HepG2 (cell line): ENCODE data around the gene SLC34A3. TPM values are rescaled to one million over a fixed set of nuclear protein-coding genes. Genes with fewer than 3 reads are reported as not detected.

Source experiments
- ARNTL ChIP-seq: sonication (generic); formaldehyde crosslinking; IDR thresholded peaks from 2 replicates; pipeline ENCODE4 v1.4.0; 2020; ENCODE audit warnings: mild to moderate bottlenecking, missing genetic modification reagents
- BRCA1 ChIP-seq: sonication (generic); formaldehyde crosslinking; IDR thresholded peaks from 2 replicates; pipeline ENCODE4 v1.4.0; 2020; ENCODE audit warnings: missing genetic modification reagents
- CCAR2 ChIP-seq: fragments of 200-400 bp; formaldehyde crosslinking; optimal IDR thresholded peaks from 2 replicates; pipeline ENCODE3; 2018; ENCODE audit warnings: low read depth, mild to moderate bottlenecking, low read length, moderate library complexity
- CENPX ChIP-seq: sonication (generic); formaldehyde crosslinking; IDR thresholded peaks from 2 replicates; pipeline ENCODE4 v1.9.0; 2021; ENCODE audit warnings: mild to moderate bottlenecking, missing genetic modification reagents, moderate library complexity
- CHCHD3 ChIP-seq: sonication (generic); formaldehyde crosslinking; IDR thresholded peaks from 2 replicates; pipeline ENCODE4 v1.8.0; 2022; ENCODE audit warnings: mild to moderate bottlenecking, missing genetic modification reagents, moderate library complexity
- DR1 ChIP-seq: sonication (generic); formaldehyde crosslinking; IDR thresholded peaks from 2 replicates; pipeline ENCODE4 v1.8.0; 2021; ENCODE audit warnings: mild to moderate bottlenecking, missing genetic modification reagents, inconsistent platforms
- KDM2A ChIP-seq: sonication (generic); formaldehyde crosslinking; IDR thresholded peaks from 2 replicates; pipeline ENCODE4 v1.4.0; 2020; ENCODE audit warnings: low read depth, missing genetic modification reagents, borderline replicate concordance
- MAFG ChIP-seq: sonication (generic); formaldehyde crosslinking; IDR thresholded peaks from 2 replicates; pipeline ENCODE4 v1.5.1; 2020; ENCODE audit warnings: mild to moderate bottlenecking, missing genetic modification reagents
- NFE2 ChIP-seq: sonication (generic); formaldehyde crosslinking; IDR thresholded peaks from 2 replicates; pipeline ENCODE4 v1.4.0; 2020; ENCODE audit warnings: missing genetic modification reagents
- NR1H2 ChIP-seq: sonication (generic); formaldehyde crosslinking; IDR thresholded peaks from 2 replicates; pipeline ENCODE4 v1.8.1; 2022; ENCODE audit warnings: low read depth, missing genetic modification reagents, borderline replicate concordance
- PCBP2 ChIP-seq: fragments of 200-400 bp; formaldehyde crosslinking; optimal IDR thresholded peaks from 2 replicates; pipeline ENCODE3; 2018; ENCODE audit warnings: low read length, low read depth; ENCODE audit not compliant: poor library complexity, severe bottlenecking
- POLR2G ChIP-seq: fragments of 200-400 bp; formaldehyde crosslinking; IDR thresholded peaks from 2 replicates; pipeline ENCODE4 v1.6.1; 2018; ENCODE audit warnings: mild to moderate bottlenecking, low read depth, low read length, moderate library complexity
- SNAI1 ChIP-seq: sonication (generic); formaldehyde crosslinking; IDR thresholded peaks from 2 replicates; pipeline ENCODE4 v1.5.0; 2020; ENCODE audit warnings: mild to moderate bottlenecking, missing genetic modification reagents, borderline replicate concordance
- TEF ChIP-seq: sonication (generic); formaldehyde crosslinking; IDR thresholded peaks from 2 replicates; pipeline ENCODE4 v1.5.0; 2020; ENCODE audit warnings: missing genetic modification reagents
- ZBTB7A ChIP-seq: sonication (generic); formaldehyde crosslinking; IDR thresholded peaks from 2 replicates; pipeline ENCODE4 v1.8.0; 2022; ENCODE audit warnings: mild to moderate bottlenecking, missing genetic modification reagents
- ZFP36L2 ChIP-seq: sonication (generic); formaldehyde crosslinking; IDR thresholded peaks from 2 replicates; pipeline ENCODE4 v1.4.0; 2020; ENCODE audit warnings: missing genetic modification reagents
- ZNF20 ChIP-seq: sonication (generic); formaldehyde crosslinking; IDR thresholded peaks from 2 replicates; pipeline ENCODE4 v1.4.0; 2020; ENCODE audit warnings: mild to moderate bottlenecking, moderate library complexity, missing genetic modification reagents
- ZNF280D ChIP-seq: sonication (generic); formaldehyde crosslinking; IDR thresholded peaks from 2 replicates; pipeline ENCODE4 v1.5.1; 2020; ENCODE audit warnings: mild to moderate bottlenecking, missing genetic modification reagents
- ZNF282 ChIP-seq: fragments of 450-650 bp; IDR thresholded peaks from 2 replicates; pipeline ENCODE4 v1.6.1; 2018; ENCODE audit not compliant: partially characterized antibody
- ZNF460 ChIP-seq: sonication (generic); formaldehyde crosslinking; IDR thresholded peaks from 2 replicates; pipeline ENCODE4 v1.5.1; 2020; ENCODE audit warnings: missing genetic modification reagents, mild to moderate bottlenecking, borderline replicate concordance
- ZNF468 ChIP-seq: sonication (generic); formaldehyde crosslinking; IDR thresholded peaks from 2 replicates; pipeline ENCODE4 v1.8.0; 2022; ENCODE audit warnings: mild to moderate bottlenecking, moderate library complexity, missing genetic modification reagents
- ZNF563 ChIP-seq: sonication (generic); formaldehyde crosslinking; IDR thresholded peaks from 2 replicates; pipeline ENCODE4 v1.8.0; 2022; ENCODE audit warnings: mild to moderate bottlenecking, moderate library complexity, missing genetic modification reagents
- ZNF577 ChIP-seq: sonication (generic); formaldehyde crosslinking; IDR thresholded peaks from 2 replicates; pipeline ENCODE4 v1.4.0; 2020; ENCODE audit warnings: mild to moderate bottlenecking, low read depth, missing genetic modification reagents, borderline replicate concordance
- ZNF75D ChIP-seq: sonication (generic); formaldehyde crosslinking; IDR thresholded peaks from 2 replicates; pipeline ENCODE4 v1.8.1; 2023; ENCODE audit warnings: missing genetic modification reagents, mild to moderate bottlenecking, borderline replicate concordance
- ZSCAN20 ChIP-seq: sonication (generic); formaldehyde crosslinking; IDR thresholded peaks from 2 replicates; pipeline ENCODE4 v1.4.0; 2020; ENCODE audit warnings: missing genetic modification reagents, mild to moderate bottlenecking, borderline replicate concordance
- polyA plus RNA-seq, 8 experiments: library from polyadenylated mRNA; depleted of rRNA in 3 of 8; stranded (reverse) in 7 of 8; unstranded in 1 of 8; fragments of >200 nt; fragmentation: Illumina TruSeq in 4 of 8; extraction: Trizol in 4 of 8; gene quantifications; 2 replicates each; pipeline versions ENCODE4 v1.2.1 to v1.2.3, GENCODE V29; 2011 to 2016; ENCODE audit warnings: low read depth in 4 of 8, missing spikeins in 1 of 8, mixed read lengths in 1 of 8; ENCODE audit not compliant: insufficient read depth in 1 of 8
- total RNA-seq, 5 experiments: library from RNA; depleted of rRNA; stranded (reverse); fragments of >200 nt; fragmentation: Illumina TruSeq; extraction: Trizol; gene quantifications; 2 replicates each; pipeline ENCODE4 v1.2.3, GENCODE V29; 2016; ENCODE audit warnings: low read depth in 1 of 5
- TF ChIP-seq, protein P1 (sequence below): IDR thresholded peaks from 2 replicates; pipeline ENCODE4 v1.6.1; 2018; ENCODE audit warnings: missing genetic modification reagents, mild to moderate bottlenecking, missing compliant biosample characterization

Gene SLC34A3
- total and polyA plus RNA-seq, 2 of the 13 experiments (the other 11 are each of a cell fraction or from before 2014, with no cell fraction given) = 0.07 to 1.0 TPM

GRCh38 chr9:137200311-137201204 is 30.1 kb upstream of the SLC34A3 start, which contains the start of gene TPRN (continued):
- TF ChIP-seq BRCA1 (CRISPR knock-in tag) (no peak), ZBTB7A (CRISPR knock-in tag) (peak; percentile 85; the same call in 1 of the 2 replicates), ZNF460 (CRISPR knock-in tag) (no peak), ZNF468 (no peak), CHCHD3 (CRISPR knock-in tag) (no peak), CENPX (CRISPR knock-in tag) (no peak), ZNF563 (CRISPR knock-in tag) (peak; percentile 61), ARNTL (CRISPR knock-in tag) (0 out of 2 replicates have a peak, but pooled peaks have one; percentile 55), ZNF75D (CRISPR knock-in tag) (no peak), DR1 (peak; percentile 44), NFE2 (CRISPR knock-in tag) (no peak), CCAR2 (no peak), KDM2A (peak; percentile 91), TEF (CRISPR knock-in tag) (0 out of 2 replicates have a peak, but pooled peaks have one; percentile 23), NR1H2 (CRISPR knock-in tag) (no peak), PCBP2 (no peak), ZNF280D (CRISPR knock-in tag) (peak; percentile 76), MAFG (CRISPR knock-in tag) (no peak), ZSCAN20 (CRISPR knock-in tag) (0 out of 2 replicates have a peak, but pooled peaks have one; percentile 0), ZFP36L2 (CRISPR knock-in tag) (no peak), ZNF282 (no peak), ZNF577 (CRISPR knock-in tag) (no peak), ZNF20 (no peak), POLR2G (peak; percentile 91), SNAI1 (CRISPR knock-in tag) (no peak)
- TF ChIP-seq, protein P1, sequence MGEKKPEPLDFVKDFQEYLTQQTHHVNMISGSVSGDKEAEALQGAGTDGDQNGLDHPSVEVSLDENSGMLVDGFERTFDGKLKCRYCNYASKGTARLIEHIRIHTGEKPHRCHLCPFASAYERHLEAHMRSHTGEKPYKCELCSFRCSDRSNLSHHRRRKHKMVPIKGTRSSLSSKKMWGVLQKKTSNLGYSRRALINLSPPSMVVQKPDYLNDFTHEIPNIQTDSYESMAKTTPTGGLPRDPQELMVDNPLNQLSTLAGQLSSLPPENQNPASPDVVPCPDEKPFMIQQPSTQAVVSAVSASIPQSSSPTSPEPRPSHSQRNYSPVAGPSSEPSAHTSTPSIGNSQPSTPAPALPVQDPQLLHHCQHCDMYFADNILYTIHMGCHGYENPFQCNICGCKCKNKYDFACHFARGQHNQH (CRISPR knock-in tag) = peak; percentile 91
